Activated naive CD4-positive, alpha-beta T cell treated with anti-CD3 and anti-CD28 coated beads, Interleukin-2, amount 50 U/mL, for 24 hours (primary cell): ENCODE results near the gene GNS.
A peak's percentile ranks its signal among the peaks of the same experiment; 100 is the strongest.

Source experiments
- H3K27ac Mint-ChIP-seq: one replicate; pipeline ENCODE4 v1.8.0; 2021; ENCODE audit warnings: mild to moderate bottlenecking, mixed read lengths
- H3K27me3 Mint-ChIP-seq: one replicate; pipeline ENCODE4 v1.8.0; 2021; ENCODE audit warnings: mixed read lengths
- H3K36me3 Mint-ChIP-seq: one replicate; pipeline ENCODE4 v1.8.0; 2021; ENCODE audit warnings: mixed read lengths
- H3K4me1 Mint-ChIP-seq: one replicate; pipeline ENCODE4 v1.8.0; 2021; ENCODE audit warnings: mixed read lengths
- H3K4me3 Mint-ChIP-seq: one replicate; pipeline ENCODE4 v1.8.0; 2021; ENCODE audit warnings: mild to moderate bottlenecking, mixed read lengths
- H3K9me3 Mint-ChIP-seq: one replicate; pipeline ENCODE4 v1.8.0; 2021; ENCODE audit warnings: mixed read lengths

Gene GNS

GRCh38 chr12:64683816-64684543 lies 75.2 kb downstream of the GNS start:
- Mint-ChIP-seq H3K4me3 (peak overlapping the region; percentile 78), H3K9me3 (no peaks in the 10 kb centered on the region), H3K4me1 (peaks cover 83% of the 10 kb centered on the region), H3K36me3 (peaks cover 11% of the 10 kb centered on the region), H3K27me3 (no peaks in the 10 kb centered on the region), H3K27ac (peak overlapping the region; percentile 98)

GRCh38 chr12:64682572-64683277 lies 76.5 kb downstream of the GNS start:
- Mint-ChIP-seq H3K36me3 (peaks cover 9% of the 10 kb centered on the region), H3K4me1 (peaks cover 83% of the 10 kb centered on the region), H3K27ac (peak overlapping the region; percentile 98), H3K4me3 (peak overlapping the region; percentile 78), H3K9me3 (no peaks in the 10 kb centered on the region), H3K27me3 (no peaks in the 10 kb centered on the region)

- Mint-ChIP-seq H3K4me3 (peak overlapping the region; percentile 79), H3K27ac (peak overlapping the region; percentile 98), H3K4me1 (peaks cover 91% of the 10 kb centered on the region), H3K9me3 (no peaks in the 10 kb centered on the region), H3K27me3 (no peaks in the 10 kb centered on the region), H3K36me3 (peaks cover 6% of the 10 kb centered on the region)
Observed at GRCh38 chr12:64681200-64682052, 77.8 kb downstream of the GNS start.

- peak overlapping the region; percentile 98 for H3K27ac Mint-ChIP-seq
- peak overlapping the region; percentile 79 for H3K4me3 Mint-ChIP-seq
- no peaks in the 10 kb centered on the region for H3K9me3 Mint-ChIP-seq
- H3K27me3 Mint-ChIP-seq, result no peaks in the 10 kb centered on the region
- peaks cover 90% of the 10 kb centered on the region for H3K4me1 Mint-ChIP-seq
- H3K36me3 Mint-ChIP-seq, result peaks cover 2% of the 10 kb centered on the region
Observed at GRCh38 chr12:64680235-64680634, 79.0 kb downstream of the GNS start.

- Mint-ChIP-seq H3K27ac (peak overlapping the region; percentile 79), H3K4me1 (peaks cover 90% of the 10 kb centered on the region), H3K36me3 (peaks cover 2% of the 10 kb centered on the region), H3K27me3 (no peaks in the 10 kb centered on the region), H3K4me3 (peak overlapping the region; percentile 61), H3K9me3 (no peaks in the 10 kb centered on the region)
Observed at GRCh38 chr12:64679487-64680001, 79.7 kb downstream of the GNS start.

- no peaks in the 10 kb centered on the region for H3K9me3 Mint-ChIP-seq
- no peaks in the 10 kb centered on the region for H3K27me3 Mint-ChIP-seq
- no peak overlapping the region for H3K4me3 Mint-ChIP-seq
- peak overlapping the region; percentile 79 for H3K27ac Mint-ChIP-seq
- peaks cover 90% of the 10 kb centered on the region for H3K4me1 Mint-ChIP-seq
- H3K36me3 Mint-ChIP-seq, result peaks cover 2% of the 10 kb centered on the region
Observed at GRCh38 chr12:64678835-64679234, 80.4 kb downstream of the GNS start.

- peaks cover 90% of the 10 kb centered on the region for H3K4me1 Mint-ChIP-seq
- H3K36me3 Mint-ChIP-seq, result no peaks in the 10 kb centered on the region
- H3K27me3 Mint-ChIP-seq, result no peaks in the 10 kb centered on the region
- no peaks in the 10 kb centered on the region for H3K9me3 Mint-ChIP-seq
- H3K27ac Mint-ChIP-seq, result peak overlapping the region; percentile 43
- H3K4me3 Mint-ChIP-seq, result peak overlapping the region; percentile 42
Observed at GRCh38 chr12:64678248-64678647, 81.0 kb downstream of the GNS start.

GRCh38 chr12:64675795-64676194 lies 83.4 kb downstream of the GNS start:
- no peaks in the 10 kb centered on the region for H3K27me3 Mint-ChIP-seq
- peak overlapping the region; percentile 57 for H3K4me3 Mint-ChIP-seq
- H3K4me1 Mint-ChIP-seq, result peaks cover 87% of the 10 kb centered on the region
- H3K27ac Mint-ChIP-seq, result peak overlapping the region; percentile 86
- no peaks in the 10 kb centered on the region for H3K9me3 Mint-ChIP-seq
- H3K36me3 Mint-ChIP-seq, result no peaks in the 10 kb centered on the region

GRCh38 chr12:64674367-64674922 lies 84.8 kb downstream of the GNS start:
- no peaks in the 10 kb centered on the region for H3K9me3 Mint-ChIP-seq
- peak overlapping the region; percentile 81 for H3K4me3 Mint-ChIP-seq
- no peaks in the 10 kb centered on the region for H3K36me3 Mint-ChIP-seq

GRCh38 chr12:64673490-64674169 lies 85.6 kb downstream of the GNS start:
- Mint-ChIP-seq H3K27me3 (no peaks in the 10 kb centered on the region), H3K27ac (peak overlapping the region; percentile 98), H3K4me3 (peak overlapping the region; percentile 81), H3K4me1 (peaks cover 87% of the 10 kb centered on the region), H3K9me3 (no peaks in the 10 kb centered on the region), H3K36me3 (no peaks in the 10 kb centered on the region)

More at GRCh38 chr12:64674367-64674922, 84.8 kb downstream of the GNS start:
- Mint-ChIP-seq H3K27ac (peak overlapping the region; percentile 98), H3K27me3 (no peaks in the 10 kb centered on the region), H3K4me1 (peaks cover 87% of the 10 kb centered on the region)

- H3K4me1 Mint-ChIP-seq, result peaks cover 86% of the 10 kb centered on the region
- no peaks in the 10 kb centered on the region for H3K9me3 Mint-ChIP-seq
Observed at GRCh38 chr12:64672925-64673409, 86.2 kb downstream of the GNS start.

GRCh38 chr12:64671681-64672080 lies 87.5 kb downstream of the GNS start:
- Mint-ChIP-seq H3K9me3 (no peaks in the 10 kb centered on the region), H3K4me1 (peaks cover 86% of the 10 kb centered on the region), H3K27ac (peak overlapping the region; percentile 96), H3K4me3 (peak overlapping the region; percentile 82), H3K36me3 (no peaks in the 10 kb centered on the region), H3K27me3 (no peaks in the 10 kb centered on the region)

More at GRCh38 chr12:64672925-64673409, 86.2 kb downstream of the GNS start:
- H3K36me3 Mint-ChIP-seq, result no peaks in the 10 kb centered on the region
- peak overlapping the region; percentile 81 for H3K4me3 Mint-ChIP-seq
- no peaks in the 10 kb centered on the region for H3K27me3 Mint-ChIP-seq
- peak overlapping the region; percentile 98 for H3K27ac Mint-ChIP-seq

- no peaks in the 10 kb centered on the region for H3K36me3 Mint-ChIP-seq
- H3K27ac Mint-ChIP-seq, result peak overlapping the region; percentile 96
- no peaks in the 10 kb centered on the region for H3K9me3 Mint-ChIP-seq
- peaks cover 89% of the 10 kb centered on the region for H3K4me1 Mint-ChIP-seq
- no peaks in the 10 kb centered on the region for H3K27me3 Mint-ChIP-seq
- H3K4me3 Mint-ChIP-seq, result peak overlapping the region; percentile 84
Observed at GRCh38 chr12:64670919-64671639, 88.1 kb downstream of the GNS start.

GRCh38 chr12:64670019-64670418 lies 89.2 kb downstream of the GNS start:
- Mint-ChIP-seq H3K4me3 (peak overlapping the region; percentile 84), H3K4me1 (peaks cover 91% of the 10 kb centered on the region), H3K36me3 (no peaks in the 10 kb centered on the region), H3K27ac (peak overlapping the region; percentile 96), H3K27me3 (no peaks in the 10 kb centered on the region), H3K9me3 (no peaks in the 10 kb centered on the region)
